Endothelial cell of umbilical vein (primary cell): ENCODE data around the gene SLC8A1. TPM values are rescaled to one million over a fixed set of nuclear protein-coding genes. Genes with fewer than 3 reads are reported as not detected.

Source experiments
- BruUV-seq: library from RNA; stranded (reverse); fragments of 400-500 nt; replicated peaks from 2 replicates; lab custom pipeline; 2021; lab: Mats Ljungman, UMichigan
- CTCF ChIA-PET: fragments of 300-600, 350-600 bp; sonication (Branson Sonifier 250); formaldehyde crosslinking; loops from one replicate; lab custom pipeline; 2021; ENCODE audit warnings: antibody characterized with exemption, inconsistent platforms; lab: Charles Lee
- POLR2A ChIA-PET: fragments of 300-600, 350-600 bp; sonication (Branson Sonifier 250); formaldehyde crosslinking; loops from one replicate; lab custom pipeline; 2021; ENCODE audit warnings: antibody characterized with exemption, inconsistent platforms; lab: Charles Lee
- DNase-seq: peaks from one replicate; pipeline ENCODE4 v3.0.0-alpha.2; 2011; ENCODE audit warnings: low read depth, low spot score
- FAIRE-seq: peaks from 2 replicates; lab custom pipeline; 2011; peaks lifted over from hg19 to GRCh38; lab: Jason Lieb, UNC
- H2AFZ ChIP-seq: 2 replicates; pipeline ENCODE4 v1.6.0; 2012; ENCODE audit warnings: low read depth, low read length, control low read depth, inconsistent platforms
- H3K27ac ChIP-seq: 2 replicates; pipeline ENCODE4 v1.5.1; 2011; ENCODE audit warnings: low read depth, mild to moderate bottlenecking, control low read depth, low read length, moderate library complexity; ENCODE audit not compliant: insufficient read depth
- H3K27me3 ChIP-seq, 2 experiments: 2 replicates each; pipeline versions ENCODE4 v1.6.0 to v1.6.1; 2011; ENCODE audit warnings: low read length in 2 of 2, mixed read lengths in 1 of 2; ENCODE audit not compliant: control insufficient read depth in 2 of 2, insufficient read depth in 2 of 2
- H3K36me3 ChIP-seq, 2 experiments: 2 replicates in 1 of 2; 3 replicates in 1 of 2; pipeline ENCODE4 v1.5.1; 2011; ENCODE audit warnings: low read length in 2 of 2, mild to moderate bottlenecking in 1 of 2, moderate library complexity in 1 of 2; ENCODE audit not compliant: control insufficient read depth in 2 of 2, insufficient read depth in 2 of 2; ENCODE audit errors: extremely low read depth in 1 of 2
- H3K4me1 ChIP-seq: 3 replicates; pipeline ENCODE4 v1.5.1; 2011; ENCODE audit warnings: mild to moderate bottlenecking, low read length; ENCODE audit not compliant: control insufficient read depth, insufficient read depth; ENCODE audit errors: extremely low read depth
- H3K4me2 ChIP-seq: 2 replicates; pipeline ENCODE4 v1.6.1; 2011; ENCODE audit warnings: low read length, control low read depth, mixed read lengths; ENCODE audit not compliant: insufficient read depth
- H3K4me3 ChIP-seq, 3 experiments: fragments of 200-600 bp in 1 of 3; sonication (generic), shearing (Covaris generic) in 1 of 3; replicated peaks in 1 of 3; 2 replicates each; pipeline ENCODE4 v1.5.1; 2011 to 2016; ENCODE audit warnings: control low read depth in 3 of 3, low read length in 3 of 3, mild to moderate bottlenecking in 2 of 3, inconsistent platforms in 1 of 3, low read depth in 1 of 3, moderate library complexity in 1 of 3; ENCODE audit not compliant: insufficient read depth in 1 of 3
- H3K79me2 ChIP-seq: 2 replicates; pipeline ENCODE4 v1.6.0; 2012; ENCODE audit warnings: low read length, inconsistent platforms; ENCODE audit not compliant: control insufficient read depth, insufficient read depth
- H3K9ac ChIP-seq: replicated peaks from 2 replicates; pipeline ENCODE3; 2011; ENCODE audit warnings: low read length, control low read depth; ENCODE audit not compliant: insufficient read depth; ENCODE audit errors: extremely low read depth
- H3K9me1 ChIP-seq: replicated peaks from 3 replicates; pipeline ENCODE4 v1.6.0; 2011; ENCODE audit warnings: mild to moderate bottlenecking, low read length; ENCODE audit not compliant: control insufficient read depth, insufficient read depth; ENCODE audit errors: extremely low read depth
- H3K9me3 ChIP-seq: replicated peaks from 2 replicates; pipeline ENCODE4 v1.5.1; 2012; ENCODE audit warnings: low read length, inconsistent platforms; ENCODE audit not compliant: control insufficient read depth, insufficient read depth
- H4K20me1 ChIP-seq: replicated peaks from 2 replicates; pipeline ENCODE3; 2011; ENCODE audit warnings: mild to moderate bottlenecking, low read length; ENCODE audit not compliant: control insufficient read depth, insufficient read depth; ENCODE audit errors: extremely low read depth
- CTCF ChIP-seq, 2 donors: IDR thresholded peaks; 1 replicate in 1 of 2; 2 replicates in 1 of 2; pipeline ENCODE4 v1.5.1; 2011; ENCODE audit warnings: low read length in 2 of 2, mild to moderate bottlenecking in 2 of 2, moderate library complexity in 2 of 2, control low read depth in 1 of 2, inconsistent platforms in 1 of 2, low read depth in 1 of 2; ENCODE audit not compliant: insufficient read depth in 1 of 2; ENCODE audit errors: extremely low read depth in 1 of 2
- EZH2 ChIP-seq: IDR thresholded peaks from 2 replicates; pipeline ENCODE4 v1.6.1; 2012; ENCODE audit warnings: borderline replicate concordance, low read depth, mild to moderate bottlenecking, moderate library complexity, low read length, inconsistent platforms; ENCODE audit not compliant: severe bottlenecking
- FOS ChIP-seq: IDR thresholded peaks from 2 replicates; pipeline ENCODE4 v1.6.1; 2011; ENCODE audit warnings: mild to moderate bottlenecking, low read length, moderate library complexity, borderline replicate concordance; ENCODE audit not compliant: insufficient read depth
- GATA2 ChIP-seq: IDR thresholded peaks from 2 replicates; pipeline ENCODE4 v1.7.0; 2011; ENCODE audit warnings: low read depth, mild to moderate bottlenecking, moderate library complexity, mixed read lengths, low read length; ENCODE audit not compliant: insufficient read length, insufficient read depth
- JUN ChIP-seq: IDR thresholded peaks from 2 replicates; pipeline ENCODE4 v1.6.1; 2011; ENCODE audit warnings: borderline replicate concordance, low read depth; ENCODE audit not compliant: insufficient read length, insufficient read depth
- MAX ChIP-seq: IDR thresholded peaks from 2 replicates; pipeline ENCODE4 v1.6.1; 2011; ENCODE audit not compliant: insufficient read depth, insufficient read length
- MYC ChIP-seq: IDR thresholded peaks from one replicate; pipeline ENCODE4 v1.6.1; 2011; ENCODE audit warnings: mild to moderate bottlenecking, low read depth, low read length
- POLR2A ChIP-seq: IDR thresholded peaks from 2 replicates; pipeline ENCODE4 v1.6.1; 2012; ENCODE audit warnings: low read depth, mild to moderate bottlenecking, control low read depth, low read length
- POLR2AphosphoS5 ChIP-seq: IDR thresholded peaks from 2 replicates; pipeline ENCODE4 v1.6.1; 2012; ENCODE audit warnings: low read depth, mild to moderate bottlenecking, control low read depth, low read length, moderate library complexity; ENCODE audit not compliant: insufficient read depth
- dilution Hi-C: fragments of 300-500 bp; cut with MboI; formaldehyde crosslinking; loops from one replicate; pipeline ENCODE4 v1.15.0; 2019; ENCODE audit warnings: low sequenced_read_pairs; ENCODE audit not compliant: extremely low pct_ligation_motif_present
- intact Hi-C: fragments of 100-400 bp; cut with micrococcal nuclease; formaldehyde crosslinking; loops from one replicate; pipeline ENCODE4 v1.10.0; 2022
- polyA plus RNA-seq, 4 experiments: library from polyadenylated mRNA; depleted of rRNA in 3 of 4; stranded (reverse) in 3 of 4; unstranded in 1 of 4; fragments of >200 nt; gene quantifications; 2 replicates each; pipeline versions ENCODE4 v1.2.1 to v1.2.3, GENCODE V29; 2011 to 2012; ENCODE audit warnings: missing spikeins in 1 of 4
- total RNA-seq: library from RNA; stranded (reverse); gene quantifications from 2 replicates; pipeline ENCODE4 v1.2.3, GENCODE V29; 2021

SLC8A1 gene
- total and polyA plus RNA-seq, 2 donors (not counting 3 experiments of a cell fraction or from before 2014, with no cell fraction given): 0.19 to 1.8 TPM

- Histone ChIP-seq H3K79me2 (no peaks in the 10 kb centered on the region), H3K4me1 (no peaks in the 10 kb centered on the region), H3K27ac (no peak overlapping the region), H3K27me3 (no peaks in the 10 kb centered on the region), H3K9ac (no peak overlapping the region), H3K9me1 (no peaks in the 10 kb centered on the region), H3K36me3 (no peaks in the 10 kb centered on the region), H3K9me3 (no peaks in the 10 kb centered on the region), H3K4me2 (no peak overlapping the region), H4K20me1 (no peaks in the 10 kb centered on the region), H2AFZ (no peak overlapping the region), H3K4me3 (no peak overlapping the region)
- dilution Hi-C loops (no loop called here), intact Hi-C loops (no loop called here)
- POLR2A ChIA-PET: no interaction called here
- no peak for FAIRE-seq
- CTCF ChIA-PET: no interaction called here
- BruUV-seq: no TSS peak
- DNase-seq: no peak
- no peak for TF ChIP-seq FOS
- TF ChIP-seq CTCF (IDR thresholded peaks at IDR 0.05; ENCODE audit: extremely low read depth in 1 of 2, insufficient read depth in 1 of 2, low read depth in 1 of 2, low read length in 2 of 2): no peak
- no peak for TF ChIP-seq JUN
- no peak for TF ChIP-seq GATA2
- TF ChIP-seq POLR2A: no peak
- TF ChIP-seq MYC: no peak
- no peak for TF ChIP-seq EZH2
- no peak for TF ChIP-seq MAX
- no peak for TF ChIP-seq POLR2AphosphoS5
Measured at GRCh38 chr2:40193670-40194026, 258.2 kb downstream of the SLC8A1 start.
